Dermis blood vessel endothelial cell (primary cell): Measurements from ENCODE around the gene RRBP1. TPM values are rescaled to one million over a fixed set of nuclear protein-coding genes. Genes with fewer than 3 reads are reported as not detected.

Experiments
- DNase-seq: peaks from one replicate; pipeline ENCODE4 v3.0.0; 2010
- total RNA-seq: library from RNA; depleted of rRNA; stranded (reverse); fragments of >200 nt; gene quantifications from 2 replicates; pipeline ENCODE4 v1.2.3, GENCODE V29; 2014

The RRBP1 gene
- total RNA-seq, 1 donor from 2014 or later, result 123 TPM

- no peak for DNase-seq
Measured at GRCh38 chr20:17645546-17646208, 36.4 kb downstream of the RRBP1 start.

GRCh38 chr20:17645010-17645409 lies 37.0 kb downstream of the RRBP1 start:
- no peak for DNase-seq

GRCh38 chr20:17644451-17644850 lies 37.6 kb downstream of the RRBP1 start:
- DNase-seq, result peak; percentile 32

GRCh38 chr20:17643531-17644188 lies 38.4 kb downstream of the RRBP1 start:
- DNase-seq, result no peak

- no peak for DNase-seq
Measured at GRCh38 chr20:17642404-17643269, 39.4 kb downstream of the RRBP1 start.

GRCh38 chr20:17641993-17642392 lies 40.0 kb downstream of the RRBP1 start:
- no peak for DNase-seq

- DNase-seq, result no peak
Measured at GRCh38 chr20:17641520-17641964, 40.5 kb downstream of the RRBP1 start.

- DNase-seq, result no peak
Measured at GRCh38 chr20:17640875-17641378, 41.1 kb downstream of the RRBP1 start.

- no peak for DNase-seq
Measured at GRCh38 chr20:17640146-17640874, 41.7 kb downstream of the RRBP1 start.

- DNase-seq, result no peak
Measured at GRCh38 chr20:17638835-17639407, 43.1 kb downstream of the RRBP1 start.

- no peak for DNase-seq
Measured at GRCh38 chr20:17637985-17638640, 43.9 kb downstream of the RRBP1 start.

- DNase-seq, result no peak
Measured at GRCh38 chr20:17637413-17637780, 44.6 kb downstream of the RRBP1 start.

- no peak for DNase-seq
Measured at GRCh38 chr20:17636523-17637412, 45.3 kb downstream of the RRBP1 start.

- DNase-seq, result no peak
Measured at GRCh38 chr20:17635332-17636244, 46.5 kb downstream of the RRBP1 start.

GRCh38 chr20:17634661-17635331 lies 47.2 kb downstream of the RRBP1 start:
- DNase-seq, result no peak

GRCh38 chr20:17633850-17634500 lies 48.1 kb downstream of the RRBP1 start:
- no peak for DNase-seq

GRCh38 chr20:17633221-17633849 lies 48.7 kb downstream of the RRBP1 start:
- no peak for DNase-seq
